NCI-H446 (cell line): ENCODE data around the gene ZMYM3.
"Not testable (repeated sequence)": the region's sequence is repeated elsewhere in the genome, so short reads cannot be mapped to it uniquely, and the experiment has no call there.

Experiments
- DNase-seq, 2 experiments: peaks; one replicate each; lab custom pipeline; 2025; lab: John Stamatoyannopoulos, UW

Gene ZMYM3

GRCh38 chrX:71254092-71254963 lies at the start of gene ZMYM3:
TSS of gene ZMYM3 (minus strand) at chrX:71254140. CDS start at chrX:71253255, 885 bp downstream.
- peak; percentile 73 to 90 for DNase-seq

GRCh38 chrX:71302461-71303213 lies 48.7 kb upstream of the ZMYM3 start:
- DNase-seq: no peak

- no peak for DNase-seq
Measured at GRCh38 chrX:71301195-71301924, 47.4 kb upstream of the ZMYM3 start, which contains the start of gene ITGB1BP2. TSS of gene ITGB1BP2 (plus strand) at chrX:71301750. CDS start at chrX:71301807, 57 bp downstream.

GRCh38 chrX:71300495-71300894 lies 46.6 kb upstream of the ZMYM3 start:
- DNase-seq: not testable (repeated sequence)

- not testable (repeated sequence) for DNase-seq
Measured at GRCh38 chrX:71300064-71300463, 46.1 kb upstream of the ZMYM3 start.

GRCh38 chrX:71298119-71298518 lies 44.2 kb upstream of the ZMYM3 start:
- no peak for DNase-seq

GRCh38 chrX:71296806-71297205 lies 42.9 kb upstream of the ZMYM3 start:
- no peak for DNase-seq

GRCh38 chrX:71292669-71293365 lies 38.9 kb upstream of the ZMYM3 start:
- no peak for DNase-seq

- no peak for DNase-seq
Measured at GRCh38 chrX:71291381-71291780, 37.4 kb upstream of the ZMYM3 start.

GRCh38 chrX:71285929-71286328 lies 32.0 kb upstream of the ZMYM3 start:
- no peak for DNase-seq

GRCh38 chrX:71283403-71284143 lies 29.6 kb upstream of the ZMYM3 start, which contains the start of gene NONO:
TSS of gene NONO (plus strand) at chrX:71283635. CDS start at chrX:71290638, 7,003 bp downstream.
- DNase-seq: peak; percentile 95 to 99

- DNase-seq: no peak
Measured at GRCh38 chrX:71282514-71283402, 28.8 kb upstream of the ZMYM3 start.

GRCh38 chrX:71281300-71281699 lies 27.4 kb upstream of the ZMYM3 start:
- not testable (repeated sequence) for DNase-seq

- not testable (repeated sequence) for DNase-seq
Measured at GRCh38 chrX:71272313-71272712, 18.4 kb upstream of the ZMYM3 start.

GRCh38 chrX:71269801-71270395 lies 16.0 kb upstream of the ZMYM3 start:
- DNase-seq: no peak

- not testable (repeated sequence) for DNase-seq
Measured at GRCh38 chrX:71268624-71269023, 14.7 kb upstream of the ZMYM3 start.

GRCh38 chrX:71256856-71257255 lies 2.9 kb upstream of the ZMYM3 start:
- no peak for DNase-seq

- no peak for DNase-seq
Measured at GRCh38 chrX:71256051-71256450, 2.1 kb upstream of the ZMYM3 start.
